HEK293 (cell line): ENCODE measurements around the gene ATAD1.

Experiments used
- CTCF ChIP-seq: fragments of 450-650 bp; formaldehyde crosslinking; IDR thresholded peaks from 2 replicates; pipeline ENCODE4 v1.5.1; 2016; ENCODE audit warnings: missing biosample characterization, missing genetic modification characterization
- GFI1B ChIP-seq: fragments of 450-650 bp; formaldehyde crosslinking; IDR thresholded peaks from 2 replicates; pipeline ENCODE4 v1.5.1; 2016; ENCODE audit warnings: missing biosample characterization, missing genetic modification characterization
- GLI4 ChIP-seq: fragments of 450-650 bp; formaldehyde crosslinking; IDR thresholded peaks from 2 replicates; pipeline ENCODE4 v1.5.1; 2016; ENCODE audit warnings: missing biosample characterization, missing genetic modification characterization
- KLF1 ChIP-seq: fragments of 450-650 bp; formaldehyde crosslinking; IDR thresholded peaks from 2 replicates; pipeline ENCODE4 v1.5.1; 2016; ENCODE audit warnings: missing biosample characterization, missing genetic modification characterization
- MZF1 ChIP-seq: fragments of 450-650 bp; formaldehyde crosslinking; IDR thresholded peaks from 2 replicates; pipeline ENCODE4 v1.5.1; 2017; ENCODE audit warnings: missing biosample characterization, missing genetic modification characterization, borderline replicate concordance
- PATZ1 ChIP-seq: fragments of 450-650 bp; formaldehyde crosslinking; IDR thresholded peaks from 2 replicates; pipeline ENCODE4 v1.5.1; 2016; ENCODE audit warnings: missing biosample characterization, missing genetic modification characterization
- PRDM1 ChIP-seq: fragments of 450-650 bp; formaldehyde crosslinking; IDR thresholded peaks from 2 replicates; pipeline ENCODE4; 2016; ENCODE audit warnings: missing biosample characterization, missing genetic modification characterization
- SALL2 ChIP-seq: fragments of 450-650 bp; formaldehyde crosslinking; IDR thresholded peaks from 2 replicates; pipeline ENCODE4 v1.5.0; 2017; ENCODE audit warnings: missing biosample characterization, mild to moderate bottlenecking, missing genetic modification characterization, borderline replicate concordance
- SCRT1 ChIP-seq: fragments of 450-650 bp; formaldehyde crosslinking; IDR thresholded peaks from 2 replicates; pipeline ENCODE4 v1.5.1; 2016; ENCODE audit warnings: missing biosample characterization, missing genetic modification characterization, borderline replicate concordance
- ZBTB20 ChIP-seq: fragments of 450-650 bp; formaldehyde crosslinking; IDR thresholded peaks from 2 replicates; pipeline ENCODE4 v1.5.1; 2016; ENCODE audit warnings: missing biosample characterization, missing genetic modification characterization
- ZNF132 ChIP-seq: fragments of 450-650 bp; formaldehyde crosslinking; IDR thresholded peaks from 2 replicates; pipeline ENCODE4 v1.5.1; 2017; ENCODE audit warnings: missing biosample characterization, missing genetic modification characterization, borderline replicate concordance
- ZNF146 ChIP-seq: fragments of 450-650 bp; formaldehyde crosslinking; IDR thresholded peaks from 2 replicates; pipeline ENCODE4 v1.5.1; 2016; ENCODE audit warnings: missing biosample characterization, missing genetic modification characterization
- ZNF211 ChIP-seq: fragments of 450-650 bp; formaldehyde crosslinking; IDR thresholded peaks from 2 replicates; pipeline ENCODE4 v1.5.1; 2016; ENCODE audit warnings: low read depth, missing biosample characterization, missing genetic modification characterization
- ZNF404 ChIP-seq: fragments of 450-650 bp; formaldehyde crosslinking; IDR thresholded peaks from 2 replicates; pipeline ENCODE4 v1.5.1; 2017; ENCODE audit warnings: missing biosample characterization, missing genetic modification characterization
- ZNF426 ChIP-seq: fragments of 450-650 bp; formaldehyde crosslinking; IDR thresholded peaks from 2 replicates; pipeline ENCODE4 v1.5.1; 2017; ENCODE audit warnings: missing biosample characterization, missing genetic modification characterization, mild to moderate bottlenecking, inconsistent platforms, moderate library complexity
- ZNF561 ChIP-seq: fragments of 450-650 bp; IDR thresholded peaks from 2 replicates; pipeline ENCODE4 v1.5.1; 2018; ENCODE audit warnings: missing biosample characterization, missing genetic modification characterization, borderline replicate concordance
- ZNF654 ChIP-seq: fragments of 450-650 bp; formaldehyde crosslinking; IDR thresholded peaks from 2 replicates; pipeline ENCODE4 v1.5.1; 2016; ENCODE audit warnings: low read depth, missing biosample characterization, missing genetic modification characterization
- ZNF791 ChIP-seq: fragments of 450-650 bp; formaldehyde crosslinking; IDR thresholded peaks from 2 replicates; pipeline ENCODE4 v1.5.1; 2016; ENCODE audit warnings: missing biosample characterization, missing genetic modification characterization
- ZNF843 ChIP-seq: fragments of 450-650 bp; formaldehyde crosslinking; IDR thresholded peaks from 2 replicates; pipeline ENCODE4 v1.5.1; 2016; ENCODE audit warnings: missing biosample characterization, missing genetic modification characterization
- TF ChIP-seq, protein P1 (sequence below): fragments of 450-650 bp; formaldehyde crosslinking; IDR thresholded peaks from 2 replicates; pipeline ENCODE4 v1.5.1; 2017; ENCODE audit warnings: missing biosample characterization, missing genetic modification characterization
- TF ChIP-seq, protein P2 (sequence below): fragments of 450-650 bp; formaldehyde crosslinking; IDR thresholded peaks from 2 replicates; pipeline ENCODE4 v1.5.1; 2017; ENCODE audit warnings: missing biosample characterization, missing genetic modification characterization
- TF ChIP-seq, protein P3 (sequence below): fragments of 450-650 bp; formaldehyde crosslinking; IDR thresholded peaks from 2 replicates; pipeline ENCODE4 v1.5.1; 2016; ENCODE audit warnings: missing biosample characterization, missing genetic modification characterization
- TF ChIP-seq, protein P4 (sequence below): fragments of 450-650 bp; formaldehyde crosslinking; IDR thresholded peaks from 2 replicates; pipeline ENCODE4 v1.5.1; 2016; ENCODE audit warnings: missing biosample characterization, missing genetic modification characterization
- TF ChIP-seq, protein P5 (sequence below): fragments of 450-650 bp; formaldehyde crosslinking; IDR thresholded peaks from 2 replicates; pipeline ENCODE4 v1.5.1; 2016; ENCODE audit warnings: missing biosample characterization, missing genetic modification characterization

ATAD1 gene

DNA sequence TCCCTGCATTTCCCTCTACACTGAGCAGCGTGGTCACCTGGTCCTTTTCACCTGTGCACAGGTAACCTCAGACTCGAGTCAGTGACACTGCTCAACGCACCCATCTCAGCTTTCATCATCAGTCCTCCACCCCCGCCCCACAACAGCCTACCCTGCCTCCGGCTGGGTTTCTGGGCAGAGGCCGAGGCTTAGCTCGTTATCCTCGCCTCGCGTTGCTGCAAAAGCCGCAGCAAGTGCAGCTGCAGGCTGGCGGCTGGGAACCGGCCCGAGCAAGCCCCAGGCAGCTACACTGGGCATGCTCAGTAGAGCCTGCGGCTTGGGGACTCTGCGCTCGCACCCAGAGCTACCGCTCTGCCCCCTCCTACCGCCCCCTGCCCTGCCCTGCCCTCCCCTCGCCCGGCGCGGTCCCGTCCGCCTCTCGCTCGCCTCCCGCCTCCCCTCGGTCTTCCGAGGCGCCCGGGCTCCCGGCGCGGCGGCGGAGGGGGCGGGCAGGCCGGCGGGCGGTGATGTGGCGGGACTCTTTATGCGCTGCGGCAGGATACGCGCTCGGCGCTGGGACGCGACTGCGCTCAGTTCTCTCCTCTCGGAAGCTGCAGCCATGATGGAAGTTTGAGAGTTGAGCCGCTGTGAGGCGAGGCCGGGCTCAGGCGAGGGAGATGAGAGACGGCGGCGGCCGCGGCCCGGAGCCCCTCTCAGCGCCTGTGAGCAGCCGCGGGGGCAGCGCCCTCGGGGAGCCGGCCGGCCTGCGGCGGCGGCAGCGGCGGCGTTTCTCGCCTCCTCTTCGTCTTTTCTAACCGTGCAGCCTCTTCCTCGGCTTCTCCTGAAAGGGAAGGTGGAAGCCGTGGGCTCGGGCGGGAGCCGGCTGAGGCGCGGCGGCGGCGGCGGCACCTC is 45.3 kb upstream of the ATAD1 start, which contains the start of the genes KLLN and PTEN (continued):
- 0 out of 2 replicates have a peak, but pooled peaks have one; percentile 8 for TF ChIP-seq CTCF (tag by site-specific recombination)
- no peak for TF ChIP-seq ZNF404 (tag by site-specific recombination)
- TF ChIP-seq ZNF146: peak; percentile 42
- no peak for TF ChIP-seq ZNF843
- no peak for TF ChIP-seq SALL2
- no peak for TF ChIP-seq PRDM1
- TF ChIP-seq, protein P1, sequence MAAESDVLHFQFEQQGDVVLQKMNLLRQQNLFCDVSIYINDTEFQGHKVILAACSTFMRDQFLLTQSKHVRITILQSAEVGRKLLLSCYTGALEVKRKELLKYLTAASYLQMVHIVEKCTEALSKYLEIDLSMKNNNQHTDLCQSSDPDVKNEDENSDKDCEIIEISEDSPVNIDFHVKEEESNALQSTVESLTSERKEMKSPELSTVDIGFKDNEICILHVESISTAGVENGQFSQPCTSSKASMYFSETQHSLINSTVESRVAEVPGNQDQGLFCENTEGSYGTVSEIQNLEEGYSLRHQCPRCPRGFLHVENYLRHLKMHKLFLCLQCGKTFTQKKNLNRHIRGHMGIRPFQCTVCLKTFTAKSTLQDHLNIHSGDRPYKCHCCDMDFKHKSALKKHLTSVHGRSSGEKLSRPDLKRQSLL (tag by site-specific recombination): peak; percentile 72; the same call in 1 of the 2 replicates
- no peak for TF ChIP-seq ZNF791 (tag by site-specific recombination)
- TF ChIP-seq KLF1 (tag by site-specific recombination): no peak
- peak; percentile 86 for TF ChIP-seq PATZ1
- TF ChIP-seq ZNF426 (tag by site-specific recombination): no peak
- no peak for TF ChIP-seq MZF1 (tag by site-specific recombination)
- TF ChIP-seq, protein P2, sequence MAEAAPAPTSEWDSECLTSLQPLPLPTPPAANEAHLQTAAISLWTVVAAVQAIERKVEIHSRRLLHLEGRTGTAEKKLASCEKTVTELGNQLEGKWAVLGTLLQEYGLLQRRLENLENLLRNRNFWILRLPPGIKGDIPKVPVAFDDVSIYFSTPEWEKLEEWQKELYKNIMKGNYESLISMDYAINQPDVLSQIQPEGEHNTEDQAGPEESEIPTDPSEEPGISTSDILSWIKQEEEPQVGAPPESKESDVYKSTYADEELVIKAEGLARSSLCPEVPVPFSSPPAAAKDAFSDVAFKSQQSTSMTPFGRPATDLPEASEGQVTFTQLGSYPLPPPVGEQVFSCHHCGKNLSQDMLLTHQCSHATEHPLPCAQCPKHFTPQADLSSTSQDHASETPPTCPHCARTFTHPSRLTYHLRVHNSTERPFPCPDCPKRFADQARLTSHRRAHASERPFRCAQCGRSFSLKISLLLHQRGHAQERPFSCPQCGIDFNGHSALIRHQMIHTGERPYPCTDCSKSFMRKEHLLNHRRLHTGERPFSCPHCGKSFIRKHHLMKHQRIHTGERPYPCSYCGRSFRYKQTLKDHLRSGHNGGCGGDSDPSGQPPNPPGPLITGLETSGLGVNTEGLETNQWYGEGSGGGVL: peak; percentile 99
- peak; percentile 22; the same call in 1 of the 2 replicates for TF ChIP-seq ZBTB20 (tag by site-specific recombination)
- no peak for TF ChIP-seq ZNF132 (tag by site-specific recombination)
- no peak for TF ChIP-seq ZNF654 (tag by site-specific recombination)
- TF ChIP-seq GLI4 (tag by site-specific recombination): no peak
- TF ChIP-seq, protein P3, sequence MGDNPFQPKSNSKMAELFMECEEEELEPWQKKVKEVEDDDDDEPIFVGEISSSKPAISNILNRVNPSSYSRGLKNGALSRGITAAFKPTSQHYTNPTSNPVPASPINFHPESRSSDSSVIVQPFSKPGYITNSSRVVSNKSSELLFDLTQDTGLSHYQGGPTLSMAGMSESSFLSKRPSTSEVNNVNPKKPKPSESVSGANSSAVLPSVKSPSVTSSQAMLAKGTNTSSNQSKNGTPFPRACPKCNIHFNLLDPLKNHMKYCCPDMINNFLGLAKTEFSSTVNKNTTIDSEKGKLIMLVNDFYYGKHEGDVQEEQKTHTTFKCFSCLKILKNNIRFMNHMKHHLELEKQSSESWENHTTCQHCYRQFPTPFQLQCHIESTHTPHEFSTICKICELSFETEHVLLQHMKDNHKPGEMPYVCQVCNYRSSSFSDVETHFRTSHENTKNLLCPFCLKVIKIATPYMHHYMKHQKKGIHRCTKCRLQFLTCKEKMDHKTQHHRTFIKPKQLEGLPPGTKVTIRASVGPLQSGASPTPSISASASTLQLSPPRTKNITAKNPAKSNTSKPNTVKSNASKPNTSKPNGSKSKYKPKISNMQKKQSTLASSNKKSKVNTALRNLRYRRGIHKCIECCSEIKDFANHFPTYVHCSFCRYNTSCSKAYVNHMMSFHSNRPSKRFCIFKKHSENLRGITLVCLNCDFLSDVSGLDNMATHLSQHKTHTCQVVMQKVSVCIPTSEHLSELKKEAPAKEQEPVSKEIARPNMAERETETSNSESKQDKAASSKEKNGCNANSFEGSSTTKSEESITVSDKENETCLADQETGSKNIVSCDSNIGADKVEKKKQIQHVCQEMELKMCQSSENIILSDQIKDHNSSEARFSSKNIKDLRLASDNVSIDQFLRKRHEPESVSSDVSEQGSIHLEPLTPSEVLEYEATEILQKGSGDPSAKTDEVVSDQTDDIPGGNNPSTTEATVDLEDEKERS (tag by site-specific recombination): no peak
- no peak for TF ChIP-seq GFI1B (tag by site-specific recombination)
- TF ChIP-seq ZNF561 (tag by site-specific recombination): peak; percentile 93
- TF ChIP-seq, protein P4, sequence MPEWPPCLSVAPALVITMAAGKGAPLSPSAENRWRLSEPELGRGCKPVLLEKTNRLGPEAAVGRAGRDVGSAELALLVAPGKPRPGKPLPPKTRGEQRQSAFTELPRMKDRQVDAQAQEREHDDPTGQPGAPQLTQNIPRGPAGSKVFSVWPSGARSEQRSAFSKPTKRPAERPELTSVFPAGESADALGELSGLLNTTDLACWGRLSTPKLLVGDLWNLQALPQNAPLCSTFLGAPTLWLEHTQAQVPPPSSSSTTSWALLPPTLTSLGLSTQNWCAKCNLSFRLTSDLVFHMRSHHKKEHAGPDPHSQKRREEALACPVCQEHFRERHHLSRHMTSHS (tag by site-specific recombination): no peak
- TF ChIP-seq SCRT1 (tag by site-specific recombination): no peak
- TF ChIP-seq, protein P5, sequence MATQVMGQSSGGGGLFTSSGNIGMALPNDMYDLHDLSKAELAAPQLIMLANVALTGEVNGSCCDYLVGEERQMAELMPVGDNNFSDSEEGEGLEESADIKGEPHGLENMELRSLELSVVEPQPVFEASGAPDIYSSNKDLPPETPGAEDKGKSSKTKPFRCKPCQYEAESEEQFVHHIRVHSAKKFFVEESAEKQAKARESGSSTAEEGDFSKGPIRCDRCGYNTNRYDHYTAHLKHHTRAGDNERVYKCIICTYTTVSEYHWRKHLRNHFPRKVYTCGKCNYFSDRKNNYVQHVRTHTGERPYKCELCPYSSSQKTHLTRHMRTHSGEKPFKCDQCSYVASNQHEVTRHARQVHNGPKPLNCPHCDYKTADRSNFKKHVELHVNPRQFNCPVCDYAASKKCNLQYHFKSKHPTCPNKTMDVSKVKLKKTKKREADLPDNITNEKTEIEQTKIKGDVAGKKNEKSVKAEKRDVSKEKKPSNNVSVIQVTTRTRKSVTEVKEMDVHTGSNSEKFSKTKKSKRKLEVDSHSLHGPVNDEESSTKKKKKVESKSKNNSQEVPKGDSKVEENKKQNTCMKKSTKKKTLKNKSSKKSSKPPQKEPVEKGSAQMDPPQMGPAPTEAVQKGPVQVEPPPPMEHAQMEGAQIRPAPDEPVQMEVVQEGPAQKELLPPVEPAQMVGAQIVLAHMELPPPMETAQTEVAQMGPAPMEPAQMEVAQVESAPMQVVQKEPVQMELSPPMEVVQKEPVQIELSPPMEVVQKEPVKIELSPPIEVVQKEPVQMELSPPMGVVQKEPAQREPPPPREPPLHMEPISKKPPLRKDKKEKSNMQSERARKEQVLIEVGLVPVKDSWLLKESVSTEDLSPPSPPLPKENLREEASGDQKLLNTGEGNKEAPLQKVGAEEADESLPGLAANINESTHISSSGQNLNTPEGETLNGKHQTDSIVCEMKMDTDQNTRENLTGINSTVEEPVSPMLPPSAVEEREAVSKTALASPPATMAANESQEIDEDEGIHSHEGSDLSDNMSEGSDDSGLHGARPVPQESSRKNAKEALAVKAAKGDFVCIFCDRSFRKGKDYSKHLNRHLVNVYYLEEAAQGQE (tag by site-specific recombination): no peak
- no peak for TF ChIP-seq ZNF211 (tag by site-specific recombination)
